GM18909 (cell line): ENCODE results near the gene EAF1.
"Not testable (repeated sequence)": the region's sequence is repeated elsewhere in the genome, so short reads cannot be mapped to it uniquely, and the experiment has no call there.

Experiments
- ATAC-seq: cut with Tn5 transposase; IDR thresholded peaks from one replicate; pipeline ENCODE4 v1.9.1; 2021; ENCODE audit warnings: mild to moderate bottlenecking; ENCODE audit not compliant: unreplicated experiment, poor library complexity

The EAF1 gene

DNA sequence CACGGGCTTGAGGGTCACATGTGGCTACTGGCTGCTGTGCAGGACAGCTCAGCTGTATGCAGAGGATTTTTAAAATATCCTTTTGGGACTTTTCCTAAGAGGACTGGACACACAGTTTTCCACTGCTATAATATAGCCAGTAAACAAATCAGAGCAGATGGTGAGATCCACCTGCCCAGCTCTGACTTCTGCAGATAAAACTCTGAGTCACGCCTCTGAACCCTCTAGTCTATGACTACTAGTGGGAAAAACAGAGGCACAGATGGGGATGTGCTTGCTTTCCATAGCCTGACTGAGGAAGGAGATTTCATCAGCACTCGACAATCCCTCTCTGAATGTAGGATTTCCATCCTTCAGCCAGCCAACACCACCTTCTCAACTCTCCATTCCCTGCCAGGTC is 49.0 kb downstream of the EAF1 start:
- no peak for ATAC-seq

DNA sequence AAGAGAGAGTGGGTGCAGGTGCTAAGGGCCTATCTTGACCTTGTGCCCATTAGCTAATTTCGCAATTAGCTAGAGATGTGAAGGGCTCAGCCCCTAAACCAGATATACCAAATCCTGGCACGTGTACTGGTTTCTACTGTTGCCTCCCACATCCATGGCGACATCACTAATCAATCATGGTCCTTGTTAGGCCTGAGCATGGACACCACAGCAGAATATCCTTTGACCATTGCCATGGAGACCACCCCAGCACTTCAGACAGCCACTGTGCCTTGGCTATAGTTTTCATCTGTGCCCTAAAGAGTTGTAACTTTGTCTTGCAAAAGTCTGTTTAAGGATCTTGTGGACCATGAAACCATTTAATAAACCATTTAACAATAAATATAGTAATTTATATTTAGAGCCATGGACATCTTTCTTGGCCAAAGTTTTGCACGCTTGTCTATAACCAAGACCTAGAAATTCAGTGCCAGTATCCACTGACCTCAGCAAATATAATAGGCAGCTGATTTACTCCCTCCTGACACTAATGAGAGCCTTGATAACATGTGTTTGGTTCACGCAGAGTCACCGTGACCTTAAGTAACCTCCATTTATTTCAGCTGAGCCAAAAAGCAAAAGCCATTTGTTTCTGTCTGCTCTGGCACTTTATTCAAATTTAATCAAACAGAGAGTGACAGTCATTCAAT is 50.7 kb downstream of the EAF1 start:
- no peak for ATAC-seq

DNA sequence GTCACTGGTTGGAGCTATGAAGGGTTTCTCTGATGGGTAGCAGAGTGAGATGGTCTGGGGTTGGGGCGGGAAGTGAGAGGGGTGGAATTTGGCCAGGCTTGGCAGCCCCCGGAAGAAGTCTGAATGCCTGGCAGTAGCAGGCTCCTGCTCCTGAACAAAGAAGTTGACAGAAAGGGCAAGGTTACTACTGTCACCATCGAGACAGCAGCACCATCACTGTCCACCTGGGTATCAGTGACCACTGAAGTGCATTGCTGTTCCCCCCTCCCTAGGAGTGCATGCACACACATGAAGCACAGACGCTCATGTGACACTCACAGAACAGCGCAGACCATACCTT is 51.2 kb downstream of the EAF1 start:
- no peak for ATAC-seq

DNA sequence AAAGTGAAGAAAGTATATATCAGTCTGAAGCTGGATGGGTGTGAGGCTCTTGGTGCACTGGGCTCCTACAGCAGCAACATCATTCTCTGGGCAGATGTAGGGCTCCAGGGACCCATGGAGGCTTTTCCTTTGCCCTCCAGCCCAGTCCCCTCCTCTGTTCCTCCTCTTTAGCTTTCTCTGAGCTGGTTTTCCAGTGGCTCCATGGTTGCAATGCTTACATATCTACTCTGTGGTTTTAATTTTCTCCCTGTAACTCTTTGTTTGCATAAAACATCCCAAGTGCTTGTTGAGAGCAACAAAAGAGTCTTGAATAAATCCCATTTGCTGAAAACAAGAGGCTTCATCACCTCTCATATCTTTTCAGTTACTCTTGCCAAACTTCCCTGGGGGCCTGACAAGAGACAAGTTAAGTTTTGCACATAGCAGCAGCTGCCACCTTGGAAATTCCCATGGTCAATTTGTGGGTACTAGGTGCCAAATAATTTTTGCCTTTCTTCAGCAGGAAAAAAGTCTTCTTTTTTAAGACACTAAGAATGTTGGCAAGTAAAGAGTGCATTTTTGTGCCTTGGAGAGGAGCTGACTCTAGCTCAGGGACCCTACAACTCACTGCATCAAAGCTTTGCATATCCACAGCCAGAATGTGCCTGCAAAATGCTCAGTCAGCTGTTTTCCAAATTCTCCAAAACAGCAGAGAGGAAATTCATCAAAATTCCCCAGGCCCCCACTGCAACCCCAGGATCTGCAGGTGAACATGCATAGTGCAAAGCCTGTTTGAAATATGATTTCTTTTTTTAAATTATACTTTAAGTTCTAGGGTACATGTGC is 52.2 kb downstream of the EAF1 start:
- ATAC-seq: no peak

DNA sequence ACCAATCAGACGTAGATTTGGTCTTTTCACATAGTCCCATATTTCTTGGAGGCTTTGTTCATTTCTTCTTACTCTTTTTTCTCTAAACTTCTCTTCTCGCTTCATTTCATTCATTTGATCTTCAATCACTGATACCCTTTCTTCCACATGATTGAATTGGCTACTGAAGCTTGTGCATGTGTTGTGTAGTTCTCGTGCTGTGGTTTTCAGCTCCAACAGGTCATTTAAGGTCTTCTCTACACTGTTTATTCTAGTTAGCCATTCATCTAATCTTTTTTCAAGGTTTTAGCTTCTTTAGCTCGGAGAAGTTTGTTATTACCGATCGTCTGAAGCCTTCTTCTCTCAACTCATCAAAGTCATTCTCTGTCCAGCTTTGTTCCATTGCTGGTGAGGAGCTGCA is 57.2 kb downstream of the EAF1 start:
- ATAC-seq: not testable (repeated sequence)

DNA sequence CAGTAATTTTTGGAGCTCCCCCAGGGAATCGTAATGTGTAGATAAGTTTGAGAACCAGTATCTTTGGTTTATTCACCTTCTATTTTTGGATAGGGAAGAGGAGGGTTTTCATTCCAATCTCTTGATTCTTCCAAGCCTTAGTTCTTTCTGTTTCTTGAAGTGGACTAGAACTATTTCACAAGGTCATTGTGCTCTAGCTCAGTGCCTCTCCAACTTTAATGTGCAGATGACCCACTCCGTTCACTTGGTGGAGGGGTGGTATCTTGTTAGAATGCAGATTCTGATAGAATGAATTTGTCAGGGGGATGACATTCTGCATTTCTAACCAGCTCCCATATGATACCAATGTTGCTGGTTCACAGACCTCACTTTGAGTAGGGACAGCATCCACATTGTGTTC is 58.6 kb downstream of the EAF1 start:
- ATAC-seq: no peak

DNA sequence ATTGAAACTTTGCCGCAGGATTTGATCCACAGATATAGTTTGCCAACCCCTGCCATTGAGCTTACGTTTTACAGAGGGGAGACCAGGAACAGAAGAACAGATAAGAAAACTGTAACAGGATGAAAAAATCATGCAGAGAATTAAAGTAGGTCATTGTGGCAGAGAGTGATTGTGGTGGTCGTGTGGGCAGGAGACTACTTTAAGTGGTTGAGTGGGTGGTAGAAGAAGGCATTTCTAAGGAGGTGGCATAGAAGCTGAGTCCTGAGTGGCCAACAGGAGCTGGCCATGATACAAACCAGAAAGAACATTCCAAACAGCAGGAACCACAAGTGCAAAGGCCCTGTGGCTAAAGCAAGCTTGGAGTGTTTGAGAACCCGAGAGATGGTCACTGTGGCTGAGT is 59.6 kb downstream of the EAF1 start:
- ATAC-seq: no peak

DNA sequence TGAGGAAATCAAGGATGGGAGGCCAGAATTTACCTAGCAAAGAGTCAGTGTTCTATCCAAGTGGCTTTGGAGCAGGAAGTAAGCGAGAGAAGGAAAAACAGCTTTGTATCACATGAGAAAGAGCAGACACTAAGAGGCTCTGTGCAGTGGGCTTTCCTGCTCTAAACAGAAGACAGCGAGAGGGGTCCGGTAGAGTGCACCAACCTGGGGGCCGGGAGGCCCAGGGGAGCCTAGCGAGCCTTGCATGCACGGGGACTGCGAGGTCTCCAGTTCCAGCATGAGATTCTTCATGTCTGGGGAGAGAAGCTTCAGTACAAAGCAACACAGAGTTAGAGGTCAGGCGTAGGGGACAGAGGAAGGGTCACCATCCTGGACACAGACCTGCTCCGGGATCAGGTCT is 60.6 kb downstream of the EAF1 start:
- ATAC-seq: no peak

DNA sequence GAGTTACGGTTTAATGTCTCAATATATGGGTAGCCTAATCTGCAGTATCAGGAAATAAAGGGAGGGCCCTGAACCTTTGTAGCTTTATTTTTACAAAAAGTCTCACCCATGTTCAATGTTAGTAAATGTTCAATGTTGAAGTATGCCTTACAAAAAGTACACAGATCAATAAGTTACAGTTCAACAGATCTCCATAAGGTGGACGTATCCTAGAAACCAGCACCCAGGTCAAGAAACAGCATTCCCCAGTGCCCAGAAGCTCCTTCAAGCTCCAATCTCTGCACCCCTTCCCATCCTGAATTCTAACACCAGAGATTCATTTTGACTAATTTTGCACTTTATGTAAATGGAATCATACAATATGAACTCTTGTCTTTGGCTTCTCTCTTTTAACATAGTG is 62.8 kb downstream of the EAF1 start:
- no peak for ATAC-seq

DNA sequence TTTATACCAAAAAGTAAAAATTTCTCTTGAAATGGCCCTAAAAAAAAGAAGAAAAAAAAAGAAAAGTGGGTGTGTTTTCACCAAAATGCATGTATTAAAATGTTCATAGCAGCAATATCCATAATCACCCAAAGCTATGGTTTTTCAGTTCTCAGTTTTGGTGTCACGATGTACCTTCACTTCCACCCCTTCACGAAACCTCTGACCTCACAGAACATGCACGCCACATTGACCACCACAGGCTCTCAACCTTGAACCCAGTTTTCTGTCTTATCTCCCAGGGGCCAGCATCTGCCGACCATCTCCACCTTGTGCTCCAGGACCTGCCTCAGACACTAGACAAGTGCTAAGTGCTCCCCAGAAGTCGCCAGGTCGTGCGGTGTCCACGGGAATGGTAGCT is 63.7 kb downstream of the EAF1 start:
- ATAC-seq: peak; percentile 45
